ENCODE data around the gene SNTB2. TPM values are rescaled to one million over a fixed set of nuclear protein-coding genes. Genes with fewer than 3 reads are reported as not detected.

Gene SNTB2
- total and polyA plus RNA-seq, 9 of the 15 experiments (the other 6 are each of a cell fraction or from before 2014, with no cell fraction given): 1.2 to 13.7 (median 5.7) TPM

GRCh38 chr16:69339289-69340094 is 152.5 kb downstream of the SNTB2 start, which contains the start of the genes COG8 and NIP7 (continued):
- TF ChIP-seq ZFPM2 (CRISPR knock-in tag; IDR thresholded peaks at IDR 0.05) (no peak), TEAD1 (CRISPR knock-in tag; IDR thresholded peaks at IDR 0.05) (peak in 1 of 2 experiments; percentile 72; a peak in 1 of 4 replicates), U2AF2 (optimal IDR thresholded peaks at IDR 0.05; ENCODE audit: low read depth, low read length) (no peak), MTF1 (CRISPR knock-in tag; IDR thresholded peaks at IDR 0.05; ENCODE audit: borderline replicate concordance) (no peak), ZNF444 (CRISPR knock-in tag; IDR thresholded peaks at IDR 0.05) (no peak), ADNP (tag; IDR thresholded peaks at IDR 0.05) (no peak), KLF10 (CRISPR knock-in tag; IDR thresholded peaks at IDR 0.05) (no peak), TBP (optimal IDR thresholded peaks at IDR 0.05; ENCODE audit: low read depth, low read length) (peak; percentile 92), HEY1 (CRISPR knock-in tag; IDR thresholded peaks at IDR 0.05; ENCODE audit: borderline replicate concordance) (no peak), PPARD (CRISPR knock-in tag; IDR thresholded peaks at IDR 0.05) (no peak)
- TF ChIP-seq, protein P1, sequence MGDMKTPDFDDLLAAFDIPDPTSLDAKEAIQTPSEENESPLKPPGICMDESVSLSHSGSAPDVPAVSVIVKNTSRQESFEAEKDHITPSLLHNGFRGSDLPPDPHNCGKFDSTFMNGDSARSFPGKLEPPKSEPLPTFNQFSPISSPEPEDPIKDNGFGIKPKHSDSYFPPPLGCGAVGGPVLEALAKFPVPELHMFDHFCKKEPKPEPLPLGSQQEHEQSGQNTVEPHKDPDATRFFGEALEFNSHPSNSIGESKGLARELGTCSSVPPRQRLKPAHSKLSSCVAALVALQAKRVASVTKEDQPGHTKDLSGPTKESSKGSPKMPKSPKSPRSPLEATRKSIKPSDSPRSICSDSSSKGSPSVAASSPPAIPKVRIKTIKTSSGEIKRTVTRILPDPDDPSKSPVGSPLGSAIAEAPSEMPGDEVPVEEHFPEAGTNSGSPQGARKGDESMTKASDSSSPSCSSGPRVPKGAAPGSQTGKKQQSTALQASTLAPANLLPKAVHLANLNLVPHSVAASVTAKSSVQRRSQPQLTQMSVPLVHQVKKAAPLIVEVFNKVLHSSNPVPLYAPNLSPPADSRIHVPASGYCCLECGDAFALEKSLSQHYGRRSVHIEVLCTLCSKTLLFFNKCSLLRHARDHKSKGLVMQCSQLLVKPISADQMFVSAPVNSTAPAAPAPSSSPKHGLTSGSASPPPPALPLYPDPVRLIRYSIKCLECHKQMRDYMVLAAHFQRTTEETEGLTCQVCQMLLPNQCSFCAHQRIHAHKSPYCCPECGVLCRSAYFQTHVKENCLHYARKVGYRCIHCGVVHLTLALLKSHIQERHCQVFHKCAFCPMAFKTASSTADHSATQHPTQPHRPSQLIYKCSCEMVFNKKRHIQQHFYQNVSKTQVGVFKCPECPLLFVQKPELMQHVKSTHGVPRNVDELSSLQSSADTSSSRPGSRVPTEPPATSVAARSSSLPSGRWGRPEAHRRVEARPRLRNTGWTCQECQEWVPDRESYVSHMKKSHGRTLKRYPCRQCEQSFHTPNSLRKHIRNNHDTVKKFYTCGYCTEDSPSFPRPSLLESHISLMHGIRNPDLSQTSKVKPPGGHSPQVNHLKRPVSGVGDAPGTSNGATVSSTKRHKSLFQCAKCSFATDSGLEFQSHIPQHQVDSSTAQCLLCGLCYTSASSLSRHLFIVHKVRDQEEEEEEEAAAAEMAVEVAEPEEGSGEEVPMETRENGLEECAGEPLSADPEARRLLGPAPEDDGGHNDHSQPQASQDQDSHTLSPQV (IDR thresholded peaks at IDR 0.05): 0 out of 2 replicates have a peak, but pooled peaks have one; percentile 28
- TF ChIP-seq, protein P2, sequence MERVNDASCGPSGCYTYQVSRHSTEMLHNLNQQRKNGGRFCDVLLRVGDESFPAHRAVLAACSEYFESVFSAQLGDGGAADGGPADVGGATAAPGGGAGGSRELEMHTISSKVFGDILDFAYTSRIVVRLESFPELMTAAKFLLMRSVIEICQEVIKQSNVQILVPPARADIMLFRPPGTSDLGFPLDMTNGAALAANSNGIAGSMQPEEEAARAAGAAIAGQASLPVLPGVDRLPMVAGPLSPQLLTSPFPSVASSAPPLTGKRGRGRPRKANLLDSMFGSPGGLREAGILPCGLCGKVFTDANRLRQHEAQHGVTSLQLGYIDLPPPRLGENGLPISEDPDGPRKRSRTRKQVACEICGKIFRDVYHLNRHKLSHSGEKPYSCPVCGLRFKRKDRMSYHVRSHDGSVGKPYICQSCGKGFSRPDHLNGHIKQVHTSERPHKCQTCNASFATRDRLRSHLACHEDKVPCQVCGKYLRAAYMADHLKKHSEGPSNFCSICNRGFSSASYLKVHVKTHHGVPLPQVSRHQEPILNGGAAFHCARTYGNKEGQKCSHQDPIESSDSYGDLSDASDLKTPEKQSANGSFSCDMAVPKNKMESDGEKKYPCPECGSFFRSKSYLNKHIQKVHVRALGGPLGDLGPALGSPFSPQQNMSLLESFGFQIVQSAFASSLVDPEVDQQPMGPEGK (CRISPR knock-in tag; IDR thresholded peaks at IDR 0.05; ENCODE audit: borderline replicate concordance): no peak
- TF ChIP-seq, protein P3, sequence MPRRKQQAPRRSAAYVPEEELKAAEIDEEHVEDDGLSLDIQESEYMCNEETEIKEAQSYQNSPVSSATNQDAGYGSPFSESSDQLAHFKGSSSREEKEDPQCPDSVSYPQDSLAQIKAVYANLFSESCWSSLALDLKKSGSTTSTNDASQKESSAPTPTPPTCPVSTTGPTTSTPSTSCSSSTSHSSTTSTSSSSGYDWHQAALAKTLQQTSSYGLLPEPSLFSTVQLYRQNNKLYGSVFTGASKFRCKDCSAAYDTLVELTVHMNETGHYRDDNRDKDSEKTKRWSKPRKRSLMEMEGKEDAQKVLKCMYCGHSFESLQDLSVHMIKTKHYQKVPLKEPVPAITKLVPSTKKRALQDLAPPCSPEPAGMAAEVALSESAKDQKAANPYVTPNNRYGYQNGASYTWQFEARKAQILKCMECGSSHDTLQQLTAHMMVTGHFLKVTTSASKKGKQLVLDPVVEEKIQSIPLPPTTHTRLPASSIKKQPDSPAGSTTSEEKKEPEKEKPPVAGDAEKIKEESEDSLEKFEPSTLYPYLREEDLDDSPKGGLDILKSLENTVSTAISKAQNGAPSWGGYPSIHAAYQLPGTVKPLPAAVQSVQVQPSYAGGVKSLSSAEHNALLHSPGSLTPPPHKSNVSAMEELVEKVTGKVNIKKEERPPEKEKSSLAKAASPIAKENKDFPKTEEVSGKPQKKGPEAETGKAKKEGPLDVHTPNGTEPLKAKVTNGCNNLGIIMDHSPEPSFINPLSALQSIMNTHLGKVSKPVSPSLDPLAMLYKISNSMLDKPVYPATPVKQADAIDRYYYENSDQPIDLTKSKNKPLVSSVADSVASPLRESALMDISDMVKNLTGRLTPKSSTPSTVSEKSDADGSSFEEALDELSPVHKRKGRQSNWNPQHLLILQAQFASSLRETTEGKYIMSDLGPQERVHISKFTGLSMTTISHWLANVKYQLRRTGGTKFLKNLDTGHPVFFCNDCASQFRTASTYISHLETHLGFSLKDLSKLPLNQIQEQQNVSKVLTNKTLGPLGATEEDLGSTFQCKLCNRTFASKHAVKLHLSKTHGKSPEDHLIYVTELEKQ (CRISPR knock-in tag; IDR thresholded peaks at IDR 0.05): no peak
- TF ChIP-seq, protein P4, sequence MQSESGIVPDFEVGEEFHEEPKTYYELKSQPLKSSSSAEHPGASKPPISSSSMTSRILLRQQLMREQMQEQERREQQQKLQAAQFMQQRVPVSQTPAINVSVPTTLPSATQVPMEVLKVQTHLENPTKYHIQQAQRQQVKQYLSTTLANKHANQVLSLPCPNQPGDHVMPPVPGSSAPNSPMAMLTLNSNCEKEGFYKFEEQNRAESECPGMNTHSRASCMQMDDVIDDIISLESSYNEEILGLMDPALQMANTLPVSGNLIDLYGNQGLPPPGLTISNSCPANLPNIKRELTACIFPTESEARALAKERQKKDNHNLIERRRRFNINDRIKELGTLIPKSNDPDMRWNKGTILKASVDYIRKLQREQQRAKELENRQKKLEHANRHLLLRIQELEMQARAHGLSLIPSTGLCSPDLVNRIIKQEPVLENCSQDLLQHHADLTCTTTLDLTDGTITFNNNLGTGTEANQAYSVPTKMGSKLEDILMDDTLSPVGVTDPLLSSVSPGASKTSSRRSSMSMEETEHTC (IDR thresholded peaks at IDR 0.05): 0 out of 2 replicates have a peak, but pooled peaks have one; percentile 6

Measured in K562 (cell line).